HEK293 (cell line): ENCODE results near the gene VSIG1.

ENCODE experiments used
- CTCF ChIA-PET: fragments of 350-600 bp; formaldehyde crosslinking; extraction: SDS; loops from one replicate; lab custom pipeline; 2021; ENCODE audit warnings: antibody characterized with exemption; lab: Yijun Ruan, JAX
- POLR2A ChIA-PET: fragments of 300-600 bp; formaldehyde crosslinking; extraction: SDS; loops from one replicate; lab custom pipeline; 2020; ENCODE audit warnings: antibody characterized with exemption, inconsistent platforms; lab: Yijun Ruan, JAX
- H3K27ac ChIP-seq: fragments of 200-500 bp; sonication (Bioruptor generic); 2 replicates; pipeline ENCODE4 v1.5.1; 2014; ENCODE audit warnings: low read depth, low read length, control low read depth, inconsistent platforms; ENCODE audit errors: extremely low read depth
- H3K36me3 ChIP-seq, 2 experiments: fragments of 200-500 bp in 1 of 2; sonication (Bioruptor generic) in 1 of 2; 1 replicate in 1 of 2; 2 replicates in 1 of 2; pipeline ENCODE4 v1.5.1; 2014 to 2017; ENCODE audit warnings: inconsistent platforms in 2 of 2, low read length in 2 of 2; ENCODE audit not compliant: control insufficient read depth in 2 of 2, insufficient read depth in 1 of 2
- H3K4me1 ChIP-seq: fragments of 200-500 bp; sonication (Bioruptor generic); 2 replicates; pipeline ENCODE4 v1.5.1; 2014; ENCODE audit warnings: mild to moderate bottlenecking, low read length, inconsistent platforms; ENCODE audit not compliant: control insufficient read depth, insufficient read depth
- H3K4me3 ChIP-seq: 2 replicates; pipeline ENCODE4 v1.5.1; 2011; ENCODE audit warnings: low read depth, mild to moderate bottlenecking, control low read depth, low read length, moderate library complexity
- H3K9me3 ChIP-seq: fragments of 200-500 bp; sonication (Bioruptor generic); 2 replicates; pipeline ENCODE4 v1.5.1; 2014; ENCODE audit warnings: low read depth, low read length, inconsistent platforms; ENCODE audit not compliant: control insufficient read depth, insufficient read depth
- GLIS1 ChIP-seq: fragments of 450-650 bp; formaldehyde crosslinking; IDR thresholded peaks from 2 replicates; pipeline ENCODE4 v1.5.1; 2016; ENCODE audit warnings: missing biosample characterization, missing genetic modification characterization
- IKZF3 ChIP-seq: fragments of 450-650 bp; IDR thresholded peaks from 2 replicates; pipeline ENCODE4 v1.5.0; 2018; ENCODE audit warnings: missing biosample characterization, mild to moderate bottlenecking, missing genetic modification characterization, moderate library complexity
- KLF10 ChIP-seq: fragments of 450-650 bp; IDR thresholded peaks from 2 replicates; pipeline ENCODE4 v1.5.1; 2018; ENCODE audit warnings: missing biosample characterization, mild to moderate bottlenecking, missing genetic modification characterization
- KLF7 ChIP-seq: fragments of 450-650 bp; formaldehyde crosslinking; IDR thresholded peaks from 2 replicates; pipeline ENCODE4 v1.5.1; 2016; ENCODE audit warnings: missing biosample characterization, missing genetic modification characterization, borderline replicate concordance
- KLF9 ChIP-seq: fragments of 450-650 bp; formaldehyde crosslinking; IDR thresholded peaks from 2 replicates; pipeline ENCODE4 v1.5.1; 2016; ENCODE audit warnings: missing biosample characterization, missing genetic modification characterization, low read depth
- PRDM1 ChIP-seq: fragments of 450-650 bp; formaldehyde crosslinking; IDR thresholded peaks from 2 replicates; pipeline ENCODE4; 2016; ENCODE audit warnings: missing biosample characterization, missing genetic modification characterization
- PRDM10 ChIP-seq: fragments of 450-650 bp; formaldehyde crosslinking; IDR thresholded peaks from 2 replicates; pipeline ENCODE4 v1.5.1; 2016; ENCODE audit warnings: missing biosample characterization, missing genetic modification characterization
- SCRT2 ChIP-seq: fragments of 450-650 bp; formaldehyde crosslinking; IDR thresholded peaks from 2 replicates; pipeline ENCODE4 v1.5.1; 2016; ENCODE audit warnings: missing biosample characterization, missing genetic modification characterization
- SP2 ChIP-seq: fragments of 450-650 bp; formaldehyde crosslinking; IDR thresholded peaks from 2 replicates; pipeline ENCODE4 v1.5.1; 2016; ENCODE audit warnings: missing biosample characterization, missing genetic modification characterization
- SP3 ChIP-seq: fragments of 450-650 bp; formaldehyde crosslinking; IDR thresholded peaks from 2 replicates; pipeline ENCODE4 v1.5.1; 2016; ENCODE audit warnings: missing biosample characterization, missing genetic modification characterization
- ZBTB11 ChIP-seq: fragments of 450-650 bp; formaldehyde crosslinking; conservative IDR thresholded peaks from 2 replicates; pipeline ENCODE4 v1.5.1; 2016; ENCODE audit warnings: low read depth, missing biosample characterization, missing genetic modification characterization
- ZBTB17 ChIP-seq: fragments of 450-650 bp; formaldehyde crosslinking; IDR thresholded peaks from 2 replicates; pipeline ENCODE4 v1.5.1; 2016; ENCODE audit warnings: missing biosample characterization, missing genetic modification characterization
- ZFP3 ChIP-seq: fragments of 450-650 bp; formaldehyde crosslinking; IDR thresholded peaks from 2 replicates; pipeline ENCODE4 v1.5.1; 2016; ENCODE audit warnings: low read depth, missing biosample characterization, missing genetic modification characterization
- ZNF132 ChIP-seq: fragments of 450-650 bp; formaldehyde crosslinking; IDR thresholded peaks from 2 replicates; pipeline ENCODE4 v1.5.1; 2017; ENCODE audit warnings: missing biosample characterization, missing genetic modification characterization, borderline replicate concordance
- ZNF155 ChIP-seq: fragments of 450-650 bp; formaldehyde crosslinking; IDR thresholded peaks from 2 replicates; pipeline ENCODE4 v1.5.1; 2016; ENCODE audit warnings: missing biosample characterization, missing genetic modification characterization
- ZNF23 ChIP-seq: fragments of 450-650 bp; formaldehyde crosslinking; IDR thresholded peaks from 2 replicates; pipeline ENCODE4 v1.5.1; 2016; ENCODE audit warnings: missing biosample characterization, missing genetic modification characterization, borderline replicate concordance
- ZNF26 ChIP-seq: fragments of 450-650 bp; formaldehyde crosslinking; IDR thresholded peaks from 2 replicates; pipeline ENCODE4 v1.5.1; 2016; ENCODE audit warnings: missing biosample characterization, missing genetic modification characterization
- ZNF341 ChIP-seq: fragments of 450-650 bp; formaldehyde crosslinking; IDR thresholded peaks from 2 replicates; pipeline ENCODE4; 2016; ENCODE audit warnings: low read depth, missing biosample characterization, missing genetic modification characterization
- ZNF501 ChIP-seq: fragments of 450-650 bp; formaldehyde crosslinking; IDR thresholded peaks from 2 replicates; pipeline ENCODE4 v1.5.1; 2016; ENCODE audit warnings: missing biosample characterization, missing genetic modification characterization
- ZNF558 ChIP-seq: fragments of 450-650 bp; formaldehyde crosslinking; IDR thresholded peaks from 2 replicates; pipeline ENCODE4 v1.5.1; 2016; ENCODE audit warnings: missing biosample characterization, missing genetic modification characterization
- ZXDB ChIP-seq: fragments of 450-650 bp; formaldehyde crosslinking; IDR thresholded peaks from 2 replicates; pipeline ENCODE4 v1.5.1; 2016; ENCODE audit warnings: missing biosample characterization, missing genetic modification characterization
- TF ChIP-seq, protein P1 (sequence below): fragments of 450-650 bp; formaldehyde crosslinking; IDR thresholded peaks from 2 replicates; pipeline ENCODE4 v1.5.1; 2017; ENCODE audit warnings: missing biosample characterization, mild to moderate bottlenecking, missing genetic modification characterization, moderate library complexity

Gene VSIG1

GRCh38 chrX:108090491-108091263 lies 45.8 kb downstream of the VSIG1 start:
- peak; percentile 74 for TF ChIP-seq PRDM1 (tag by site-specific recombination)
- no peak for TF ChIP-seq ZNF501 (tag by site-specific recombination)
- TF ChIP-seq ZXDB (tag by site-specific recombination) = no peak
- Histone ChIP-seq H3K36me3 (peaks cover 6 to 19% of the 10 kb centered on the region in 2 experiments; a peak in 2 of 3 replicates), H3K9me3 (no peaks in the 10 kb centered on the region), H3K4me1 (no peaks in the 10 kb centered on the region), H3K4me3 (peak overlapping the region; percentile 74), H3K27ac (peak overlapping the region; percentile 75)
- POLR2A ChIA-PET = interaction anchor here (0.7 to 1.1 kb wide), 4 partner anchors 10 to 75 kb away, joined by 3 to 8 read pairs (median 4); no protein-coding TSS in a partner anchor
- CTCF ChIA-PET = interaction anchor here (1.0 to 1.1 kb wide), 2 partner anchors 17 to 20 kb away, joined by 3 read pairs; no protein-coding TSS in a partner anchor

DNA sequence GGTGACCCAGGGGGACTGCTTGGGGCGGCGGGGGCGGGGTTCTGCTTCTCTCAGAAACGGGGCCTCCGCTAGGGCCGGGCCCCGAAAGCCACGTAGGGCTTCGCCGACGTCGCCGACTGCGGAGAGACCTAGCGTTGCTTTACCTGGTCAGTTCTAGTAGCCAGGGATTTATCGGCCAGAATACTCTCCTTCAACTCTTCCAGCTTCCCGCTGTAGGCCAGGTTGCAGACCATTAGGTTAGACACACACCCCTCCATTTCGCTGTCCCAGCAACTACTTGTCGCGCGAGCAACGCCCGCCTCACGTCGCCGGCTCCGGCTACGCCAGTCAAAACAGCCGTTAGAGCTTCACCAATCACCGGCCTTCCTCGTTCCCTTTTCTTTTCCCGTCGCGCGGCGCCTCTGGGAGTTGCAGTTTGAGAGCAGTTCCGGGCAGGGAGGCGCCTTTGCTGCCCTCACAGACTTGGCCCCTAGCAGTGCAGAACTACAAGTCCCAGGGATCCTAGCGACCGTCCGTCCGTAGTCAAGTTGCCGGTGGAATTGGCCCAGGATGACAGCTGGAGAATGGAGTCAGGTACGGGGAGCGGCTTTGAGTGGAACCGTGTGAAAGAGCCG lies 46.5 kb downstream of the VSIG1 start, which contains the start of the genes ATG4A and PSMD10:
TSS of gene ATG4A (plus strand) at position 515 of the 614 bp plus-strand sequence. CDS start at position 564, 49 bp downstream.
TSS of gene PSMD10 (minus strand) at position 279 of the 614 bp plus-strand sequence. CDS start at position 257, 22 bp downstream.
- ChIA-PET CTCF (interaction anchor here (1.0 to 1.1 kb wide), 2 partner anchors 18 to 20 kb away, joined by 3 read pairs; no protein-coding TSS in a partner anchor), POLR2A (interaction anchor here (0.6 to 1.1 kb wide), 5 partner anchors 11 to 417 kb away, joined by 3 to 8 read pairs (median 4); no protein-coding TSS in a partner anchor)
- H3K27ac ChIP-seq = peak within 1 kb of the TSS; percentile 75
- peak within 1 kb of the TSS; percentile 74 for H3K4me3 ChIP-seq
- H3K9me3 ChIP-seq = no peaks in the 10 kb centered on the region
- no peaks in the 10 kb centered on the region for H3K4me1 ChIP-seq
- peaks cover 6 to 19% of the 10 kb centered on the region in 2 experiments; a peak in 2 of 3 replicates for H3K36me3 ChIP-seq
- TF ChIP-seq SP3 = peak; percentile 77; the same call in 1 of the 2 replicates
- peak; percentile 96 for TF ChIP-seq ZXDB (tag by site-specific recombination)
- TF ChIP-seq ZFP3 (tag by site-specific recombination) = no peak
- peak; percentile 42; the same call in 1 of the 2 replicates for TF ChIP-seq KLF7 (tag by site-specific recombination)
- peak; percentile 89; the same call in 1 of the 2 replicates for TF ChIP-seq ZBTB17 (tag by site-specific recombination)
- peak; percentile 85 for TF ChIP-seq KLF9 (tag by site-specific recombination)
- TF ChIP-seq SP2 = peak; percentile 90
- no peak for TF ChIP-seq ZNF23 (tag by site-specific recombination)
- TF ChIP-seq IKZF3 (tag by site-specific recombination) = peak; percentile 90
- TF ChIP-seq, protein P1, sequence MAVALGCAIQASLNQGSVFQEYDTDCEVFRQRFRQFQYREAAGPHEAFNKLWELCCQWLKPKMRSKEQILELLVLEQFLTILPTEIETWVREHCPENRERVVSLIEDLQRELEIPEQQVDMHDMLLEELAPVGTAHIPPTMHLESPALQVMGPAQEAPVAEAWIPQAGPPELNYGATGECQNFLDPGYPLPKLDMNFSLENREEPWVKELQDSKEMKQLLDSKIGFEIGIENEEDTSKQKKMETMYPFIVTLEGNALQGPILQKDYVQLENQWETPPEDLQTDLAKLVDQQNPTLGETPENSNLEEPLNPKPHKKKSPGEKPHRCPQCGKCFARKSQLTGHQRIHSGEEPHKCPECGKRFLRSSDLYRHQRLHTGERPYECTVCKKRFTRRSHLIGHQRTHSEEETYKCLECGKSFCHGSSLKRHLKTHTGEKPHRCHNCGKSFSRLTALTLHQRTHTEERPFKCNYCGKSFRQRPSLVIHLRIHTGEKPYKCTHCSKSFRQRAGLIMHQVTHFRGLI = no peak
- TF ChIP-seq ZNF26 (tag by site-specific recombination) = no peak
- TF ChIP-seq PRDM10 (tag by site-specific recombination) = peak; percentile 93
- TF ChIP-seq ZNF341 (tag by site-specific recombination) = peak; percentile 96
- no peak for TF ChIP-seq ZNF155 (tag by site-specific recombination)
- no peak for TF ChIP-seq ZNF132 (tag by site-specific recombination)
- no peak for TF ChIP-seq ZNF558 (tag by site-specific recombination)
- TF ChIP-seq GLIS1 (tag by site-specific recombination) = 0 out of 2 replicates have a peak, but pooled peaks have one; percentile 25
- peak; percentile 49; the same call in 1 of the 2 replicates for TF ChIP-seq KLF10 (tag by site-specific recombination)
- peak; percentile 91 for TF ChIP-seq SCRT2 (tag by site-specific recombination)
- peak; percentile 95 for TF ChIP-seq ZBTB11 (tag by site-specific recombination)
